HG03439 (cell line): ENCODE data around the gene IL33.

Source experiments
- ATAC-seq: cut with Tn5 transposase; IDR thresholded peaks from one replicate; pipeline ENCODE4 v1.9.1; 2021; ENCODE audit warnings: mild to moderate bottlenecking, moderate library complexity; ENCODE audit not compliant: unreplicated experiment

Gene IL33

DNA sequence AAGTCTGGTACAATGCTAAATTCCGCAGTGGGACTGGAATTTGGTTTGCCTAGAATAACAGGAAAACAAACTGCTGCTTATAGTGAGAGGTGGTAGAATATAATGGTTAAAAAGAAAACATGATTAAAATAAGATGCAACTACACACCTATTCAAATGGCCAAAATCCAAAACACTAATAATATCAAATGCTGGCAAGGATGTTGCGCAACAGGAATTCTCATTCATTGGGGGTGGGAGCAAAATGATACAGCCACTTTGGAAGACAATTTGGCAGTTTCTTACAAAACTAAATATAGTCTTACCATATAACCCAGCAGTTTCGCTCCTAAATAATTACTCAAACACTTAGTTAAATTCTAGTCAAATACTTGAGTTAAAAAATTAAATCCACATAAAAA is 61.8 kb downstream of the IL33 start:
- no peak for ATAC-seq

DNA sequence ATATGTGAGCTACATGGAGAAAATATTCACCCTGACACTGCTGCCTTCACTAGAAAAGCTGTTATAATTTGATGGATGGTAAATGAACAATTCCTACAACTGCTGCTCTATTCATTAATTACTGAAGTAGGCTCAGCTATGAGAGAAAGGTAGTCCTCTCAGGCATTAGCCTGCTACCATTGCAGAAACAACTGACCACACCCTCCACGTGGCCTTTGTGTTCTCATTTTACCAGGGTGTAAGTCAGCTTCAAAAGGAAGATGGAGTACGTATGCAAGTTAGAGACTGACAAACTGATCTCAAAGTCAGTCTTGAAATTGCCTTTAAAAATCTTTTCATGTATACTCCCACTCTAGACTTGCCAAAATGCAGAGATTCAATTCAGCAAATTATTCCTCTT is 86.3 kb downstream of the IL33 start:
- no peak for ATAC-seq

DNA sequence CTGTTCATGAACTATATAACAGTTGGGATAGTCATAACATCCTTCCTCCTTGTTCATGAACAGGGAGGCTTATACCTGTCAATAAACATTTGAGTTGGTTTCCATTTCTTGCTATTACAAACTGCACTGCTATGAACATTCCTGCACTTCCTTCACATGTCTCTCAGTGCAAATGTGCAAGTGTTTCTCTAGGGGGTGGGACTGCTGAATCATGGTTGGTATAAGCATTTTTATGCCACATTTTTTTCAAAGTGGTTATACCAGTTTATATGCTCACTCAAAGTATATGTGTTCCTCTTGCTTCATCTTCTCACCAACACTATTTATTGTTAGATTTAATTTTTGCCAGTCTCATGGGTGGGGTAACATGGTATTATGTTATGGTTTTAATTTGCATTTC is 86.8 kb downstream of the IL33 start:
- no peak for ATAC-seq

DNA sequence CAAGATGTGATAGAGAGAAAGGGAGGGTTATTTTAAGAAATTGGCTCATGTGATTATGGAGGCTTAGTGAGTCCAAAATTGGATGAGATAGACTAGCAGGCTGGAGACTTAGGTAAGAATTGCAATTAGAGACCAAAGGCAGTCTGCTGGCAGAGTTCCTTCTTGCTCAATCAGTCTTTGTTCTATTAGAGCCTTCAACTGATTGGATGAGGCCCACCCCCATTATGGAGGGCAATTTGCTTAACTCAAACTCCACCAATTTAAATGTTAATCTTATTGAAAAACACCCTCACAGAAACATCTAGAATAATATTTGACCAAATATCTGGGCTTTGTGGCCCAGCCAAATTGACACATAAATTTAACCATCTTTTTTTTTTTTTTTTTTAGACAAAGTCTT is 88.6 kb downstream of the IL33 start:
- no peak for ATAC-seq

- no peak for ATAC-seq
Observed at GRCh38 chr9:6305954-6306563, 90.5 kb downstream of the IL33 start.
